HCT116 (cell line): Measurements from ENCODE around the gene LEFTY2. TPM values are rescaled to one million over a fixed set of nuclear protein-coding genes. Genes with fewer than 3 reads are reported as not detected.
A peak's percentile ranks its signal among the peaks of the same experiment; 100 is the strongest.

Source experiments
- ATAC-seq: fragments of 200-7000 bp; cut with Tn5 transposase; 2 replicates; pipeline ENCODE4 v1.9.1; 2020; ENCODE audit warnings: mild to moderate bottlenecking, moderate library complexity
- BruUV-seq: library from RNA; stranded (reverse); fragments of 400-500 nt; replicated peaks from 2 replicates; lab custom pipeline; 2021; lab: Mats Ljungman, UMichigan
- CTCF ChIA-PET: fragments of 300-600 bp; sonication (Branson Sonifier 250); formaldehyde crosslinking; loops from one replicate; lab custom pipeline; 2021; ENCODE audit warnings: antibody characterized with exemption; lab: Charles Lee
- POLR2A ChIA-PET: fragments of 300-600, 350-600 bp; sonication (Branson Sonifier 250); formaldehyde crosslinking; loops from one replicate; lab custom pipeline; 2021; ENCODE audit warnings: antibody characterized with exemption; lab: Charles Lee
- RAD21 ChIA-PET, 2 experiments: fragments of 300-600 bp; sonication (Branson Sonifier 250); formaldehyde crosslinking; loops; one replicate each; lab custom pipeline; 2023; ENCODE audit warnings: low total read pairs in 2 of 2; ENCODE audit not compliant: uncharacterized antibody in 2 of 2, unreplicated experiment in 2 of 2, low non-redundant PET in 1 of 2; lab: Charles Lee
- DNase-seq: peaks from one replicate; pipeline ENCODE4 v3.0.0-alpha.2; 2010; ENCODE audit warnings: low read depth, low spot score
- H2AFZ ChIP-seq: fragments of 200-600 bp; shearing (Covaris generic), sonication (generic); 2 replicates; pipeline ENCODE4 v1.6.1; 2017; ENCODE audit warnings: low read depth, mixed run types, mixed read lengths, antibody characterized with exemption, low read length; ENCODE audit not compliant: poor library complexity, severe bottlenecking
- H3K27ac ChIP-seq: 2 replicates; pipeline ENCODE4 v1.5.1; 2012; ENCODE audit warnings: low read depth, low read length
- H3K27me3 ChIP-seq: fragments of 200-600 bp; sonication (generic); 2 replicates; pipeline ENCODE4 v1.6.1; 2016; ENCODE audit warnings: mixed run types, low read length, mixed read lengths; ENCODE audit not compliant: insufficient read depth
- H3K36me3 ChIP-seq, 2 experiments: fragments of 200-500 bp in 1 of 2; fragments of 200-600 bp in 1 of 2; sonication (Bioruptor generic) in 1 of 2; sonication (generic) in 1 of 2; 2 replicates each; pipeline versions ENCODE4 v1.5.1 to v1.6.1; 2014 to 2016; ENCODE audit warnings: low read length in 2 of 2, inconsistent platforms in 1 of 2, mixed read lengths in 1 of 2, mixed run types in 1 of 2; ENCODE audit not compliant: insufficient read depth in 2 of 2, control insufficient read depth in 1 of 2
- H3K4me1 ChIP-seq, 2 experiments: fragments of 200-600 bp in 1 of 2; sonication (generic) in 1 of 2; 2 replicates each; pipeline versions ENCODE4 v1.5.1 to v1.6.1; 2012 to 2017; ENCODE audit warnings: low read length in 2 of 2, inconsistent platforms in 1 of 2, mild to moderate bottlenecking in 1 of 2, mixed read lengths in 1 of 2, mixed run types in 1 of 2, moderate library complexity in 1 of 2; ENCODE audit not compliant: insufficient read depth in 2 of 2, control insufficient read depth in 1 of 2
- H3K4me2 ChIP-seq: fragments of 200-600 bp; sonication (generic); 2 replicates; pipeline ENCODE4 v1.6.1; 2017; ENCODE audit warnings: mixed run types, low read length, mixed read lengths
- H3K4me3 ChIP-seq, 2 experiments: fragments of 200-600 bp in 1 of 2; sonication (generic) in 1 of 2; replicated peaks in 1 of 2; 2 replicates each; pipeline ENCODE4 v1.5.1; 2011 to 2016; ENCODE audit warnings: low read length in 2 of 2, control low read depth in 1 of 2, low read depth in 1 of 2, mild to moderate bottlenecking in 1 of 2, mixed read lengths in 1 of 2, mixed run types in 1 of 2
- H3K79me2 ChIP-seq: fragments of 200-600 bp; sonication (generic); 2 replicates; pipeline ENCODE4 v1.6.1; 2017; ENCODE audit warnings: mild to moderate bottlenecking, mixed run types, low read length, moderate library complexity, mixed read lengths; ENCODE audit not compliant: insufficient read depth
- H3K9ac ChIP-seq: fragments of 200-600 bp; sonication (generic); 2 replicates; pipeline ENCODE4 v1.6.1; 2016; ENCODE audit warnings: low read length, mixed read lengths
- H3K9me2 ChIP-seq: fragments of 200-600 bp; sonication (generic), shearing (Covaris generic); 2 replicates; pipeline ENCODE4 v1.6.1; 2017; ENCODE audit warnings: mixed run types, mild to moderate bottlenecking, moderate library complexity; ENCODE audit not compliant: insufficient read depth
- H3K9me3 ChIP-seq, 2 experiments: fragments of 200-500 bp in 1 of 2; fragments of 200-600 bp in 1 of 2; sonication (Bioruptor generic) in 1 of 2; sonication (generic) in 1 of 2; 2 replicates each; pipeline ENCODE4 v1.6.1; 2014 to 2017; ENCODE audit warnings: low read length in 2 of 2, mixed read lengths in 2 of 2, inconsistent platforms in 1 of 2, low read depth in 1 of 2, mild to moderate bottlenecking in 1 of 2, mixed run types in 1 of 2, moderate library complexity in 1 of 2; ENCODE audit not compliant: control insufficient read depth in 1 of 2, insufficient read depth in 1 of 2
- H4K20me1 ChIP-seq: fragments of 200-600 bp; sonication (generic), shearing (Covaris generic); 2 replicates; pipeline ENCODE4 v1.6.1; 2017; ENCODE audit warnings: mixed run types, mild to moderate bottlenecking, moderate library complexity; ENCODE audit not compliant: insufficient read depth
- CEBPB ChIP-seq: IDR thresholded peaks from 2 replicates; pipeline ENCODE4 v1.6.1; 2012; ENCODE audit warnings: low read depth
- EGR1 ChIP-seq: IDR thresholded peaks from 2 replicates; pipeline ENCODE4 v1.6.1; 2012; ENCODE audit warnings: low read depth
- ELF1 ChIP-seq: IDR thresholded peaks from 2 replicates; pipeline ENCODE4 v1.6.1; 2012; ENCODE audit warnings: low read depth, borderline replicate concordance
- EZH2 ChIP-seq: fragments of 200-600 bp; sonication (generic); IDR thresholded peaks from 2 replicates; pipeline ENCODE4 v1.6.1; 2017; ENCODE audit warnings: antibody characterized with exemption, mixed run types
- EZH2phosphoT487 ChIP-seq: fragments of 200-600 bp; IDR thresholded peaks from 2 replicates; pipeline ENCODE4 v1.6.1; 2018; ENCODE audit warnings: antibody characterized with exemption, borderline replicate concordance
- FOSL1 ChIP-seq: IDR thresholded peaks from 2 replicates; pipeline ENCODE4 v1.6.1; 2012; ENCODE audit warnings: low read depth
- JUND ChIP-seq: IDR thresholded peaks from 2 replicates; pipeline ENCODE4 v1.6.1; 2012
- POLR2AphosphoS5 ChIP-seq: IDR thresholded peaks from 2 replicates; pipeline ENCODE4 v1.6.1; 2011; ENCODE audit warnings: mild to moderate bottlenecking, low read depth, low read length, moderate library complexity
- RAD21 ChIP-seq: IDR thresholded peaks from 2 replicates; pipeline ENCODE4 v1.6.1; 2012; ENCODE audit warnings: low read depth, mild to moderate bottlenecking
- REST ChIP-seq: IDR thresholded peaks from 2 replicates; pipeline ENCODE4 v1.6.1; 2012; ENCODE audit warnings: low read depth
- SIN3A ChIP-seq: IDR thresholded peaks from 2 replicates; pipeline ENCODE4 v1.6.1; 2012; ENCODE audit warnings: low read depth
- SP1 ChIP-seq: IDR thresholded peaks from 2 replicates; pipeline ENCODE4 v1.6.1; 2012; ENCODE audit warnings: low read depth
- SRF ChIP-seq: IDR thresholded peaks from 2 replicates; pipeline ENCODE4 v1.6.1; 2012; ENCODE audit warnings: low read depth
- YY1 ChIP-seq: IDR thresholded peaks from 2 replicates; pipeline ENCODE4 v1.6.1; 2011; ENCODE audit warnings: low read length, low read depth, moderate library complexity, mild to moderate bottlenecking; ENCODE audit not compliant: insufficient replicate concordance; ENCODE audit errors: extremely low read depth
- ZBTB33 ChIP-seq: IDR thresholded peaks from 2 replicates; pipeline ENCODE4 v1.6.1; 2011; ENCODE audit warnings: mild to moderate bottlenecking, low read length, moderate library complexity; ENCODE audit not compliant: insufficient replicate concordance; ENCODE audit errors: extremely low read depth
- ZFX ChIP-seq: fragments of 450-650 bp; IDR thresholded peaks from 2 replicates; pipeline ENCODE4 v1.6.1; 2017
- ZNF274 ChIP-seq: fragments of 200-500 bp; sonication (Bioruptor generic); IDR thresholded peaks from 2 replicates; pipeline ENCODE4 v1.6.1; 2014; ENCODE audit warnings: mild to moderate bottlenecking, low read depth, low read length, inconsistent platforms
- intact Hi-C: fragments of 100-400 bp; cut with micrococcal nuclease; formaldehyde crosslinking; loops from 2 replicates; pipeline ENCODE4 v1.10.0; 2022
- total RNA-seq: library from RNA; stranded (reverse); gene quantifications from one replicate; pipeline ENCODE4 v1.2.1, GENCODE V29; 2021; ENCODE audit not compliant: unreplicated experiment
- TF ChIP-seq, protein P1 (sequence below), 3 experiments: fragments of 200-600 bp in 1 of 3; sonication (generic) in 1 of 3; IDR thresholded peaks in 2 of 3; conservative IDR thresholded peaks in 1 of 3; 2 replicates each; pipeline ENCODE4 v1.5.1; 2012 to 2017; ENCODE audit warnings: low read depth in 2 of 3, low read length in 2 of 3, antibody characterized with exemption in 1 of 3, borderline replicate concordance in 1 of 3, control low read depth in 1 of 3, mild to moderate bottlenecking in 1 of 3, mixed read lengths in 1 of 3, mixed run types in 1 of 3, moderate library complexity in 1 of 3; ENCODE audit not compliant: insufficient read depth in 1 of 3
- TF ChIP-seq, protein P2 (sequence below): IDR thresholded peaks from 2 replicates; pipeline ENCODE4 v1.6.1; 2012
- TF ChIP-seq, protein P3 (sequence below): IDR thresholded peaks from 2 replicates; pipeline ENCODE4 v1.6.1; 2012

Gene LEFTY2
- total RNA-seq, 1 experiment from 2014 or later, result not detected

- H3K4me2 ChIP-seq, result peak overlapping the region; percentile 63
- RAD21 ChIA-PET, result no interaction called here
- TF ChIP-seq, protein P1, sequence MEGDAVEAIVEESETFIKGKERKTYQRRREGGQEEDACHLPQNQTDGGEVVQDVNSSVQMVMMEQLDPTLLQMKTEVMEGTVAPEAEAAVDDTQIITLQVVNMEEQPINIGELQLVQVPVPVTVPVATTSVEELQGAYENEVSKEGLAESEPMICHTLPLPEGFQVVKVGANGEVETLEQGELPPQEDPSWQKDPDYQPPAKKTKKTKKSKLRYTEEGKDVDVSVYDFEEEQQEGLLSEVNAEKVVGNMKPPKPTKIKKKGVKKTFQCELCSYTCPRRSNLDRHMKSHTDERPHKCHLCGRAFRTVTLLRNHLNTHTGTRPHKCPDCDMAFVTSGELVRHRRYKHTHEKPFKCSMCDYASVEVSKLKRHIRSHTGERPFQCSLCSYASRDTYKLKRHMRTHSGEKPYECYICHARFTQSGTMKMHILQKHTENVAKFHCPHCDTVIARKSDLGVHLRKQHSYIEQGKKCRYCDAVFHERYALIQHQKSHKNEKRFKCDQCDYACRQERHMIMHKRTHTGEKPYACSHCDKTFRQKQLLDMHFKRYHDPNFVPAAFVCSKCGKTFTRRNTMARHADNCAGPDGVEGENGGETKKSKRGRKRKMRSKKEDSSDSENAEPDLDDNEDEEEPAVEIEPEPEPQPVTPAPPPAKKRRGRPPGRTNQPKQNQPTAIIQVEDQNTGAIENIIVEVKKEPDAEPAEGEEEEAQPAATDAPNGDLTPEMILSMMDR (IDR thresholded peaks at IDR 0.05 in 2 of 3, conservative IDR thresholded peaks at IDR 0.05 in 1 of 3; ENCODE audit: borderline replicate concordance in 1 of 3, insufficient read depth in 1 of 3, low read depth in 2 of 3, low read length in 2 of 3), result no peak
- no peak for TF ChIP-seq REST
- no peak for TF ChIP-seq YY1
- no peak for TF ChIP-seq POLR2AphosphoS5
- TF ChIP-seq ZFX, result no peak
- TF ChIP-seq SRF, result no peak
- no peak for TF ChIP-seq SIN3A
- TF ChIP-seq ZNF274, result no peak
- TF ChIP-seq, protein P2, sequence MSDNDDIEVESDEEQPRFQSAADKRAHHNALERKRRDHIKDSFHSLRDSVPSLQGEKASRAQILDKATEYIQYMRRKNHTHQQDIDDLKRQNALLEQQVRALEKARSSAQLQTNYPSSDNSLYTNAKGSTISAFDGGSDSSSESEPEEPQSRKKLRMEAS, result no peak
- no peak for TF ChIP-seq EGR1
- no peak for TF ChIP-seq ELF1
- TF ChIP-seq FOSL1, result no peak
- no peak for TF ChIP-seq EZH2phosphoT487
- TF ChIP-seq, protein P3, sequence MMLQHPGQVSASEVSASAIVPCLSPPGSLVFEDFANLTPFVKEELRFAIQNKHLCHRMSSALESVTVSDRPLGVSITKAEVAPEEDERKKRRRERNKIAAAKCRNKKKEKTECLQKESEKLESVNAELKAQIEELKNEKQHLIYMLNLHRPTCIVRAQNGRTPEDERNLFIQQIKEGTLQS, result no peak
- TF ChIP-seq EZH2, result no peak
- TF ChIP-seq ZBTB33, result no peak
- TF ChIP-seq JUND, result no peak
- TF ChIP-seq CEBPB, result no peak
- no peak for TF ChIP-seq RAD21
- no peak for TF ChIP-seq SP1
- TF ChIP-seq, all 23 proteins: peak for 0
- H3K9me3 ChIP-seq, result no peaks in the 10 kb centered on the region
- DNase-seq (no peak), ATAC-seq (no peak)
- H4K20me1 ChIP-seq, result no peaks in the 10 kb centered on the region
- no peak overlapping the region for H3K4me3 ChIP-seq
- H3K9ac ChIP-seq, result no peak overlapping the region
- BruUV-seq, result no TSS peak
- intact Hi-C loops, result no loop called here
- H3K4me1 ChIP-seq, result peaks cover 8 to 16% of the 10 kb centered on the region in 2 experiments; a peak in 3 of 4 replicates
- no peaks in the 10 kb centered on the region for H3K27me3 ChIP-seq
- H3K79me2 ChIP-seq, result no peaks in the 10 kb centered on the region
- no peaks in the 10 kb centered on the region for H3K36me3 ChIP-seq
- no peak overlapping the region for H3K27ac ChIP-seq
- H2AFZ ChIP-seq, result no peak overlapping the region
- POLR2A ChIA-PET, result no interaction called here
- no peaks in the 10 kb centered on the region for H3K9me2 ChIP-seq
- CTCF ChIA-PET, result interaction anchor here (1.3 kb wide), 1 partner anchor 15 kb away, joined by 6 read pairs; no protein-coding TSS in a partner anchor
Observed at GRCh38 chr1:225896494-225896893, 44.5 kb downstream of the LEFTY2 start.
